K562 (cell line): ENCODE data around the gene ENDOV. TPM values are rescaled to one million over a fixed set of nuclear protein-coding genes. Genes with fewer than 3 reads are reported as not detected.

Source experiments
- ATAC-seq: fragments of 200-7000 bp; cut with Tn5 transposase; 3 replicates; pipeline ENCODE4 v1.9.1; 2020; ENCODE audit warnings: moderate library complexity
- BruUV-seq: library from RNA; stranded (reverse); fragments of 400-500 nt; replicated peaks from 2 replicates; lab custom pipeline; 2021; lab: Mats Ljungman, UMichigan
- CTCF ChIA-PET: fragments of 300-600 bp; formaldehyde crosslinking; extraction: SDS; loops from one replicate; lab custom pipeline; 2021; ENCODE audit warnings: low intra/inter-chr PET ratio; lab: Yijun Ruan, JAX
- POLR2A ChIA-PET: fragments of 300-600, 350-650 bp; sonication (Branson Sonifier 250); formaldehyde crosslinking; extraction: SDS; loops from one replicate; lab custom pipeline; 2021; ENCODE audit warnings: antibody characterized with exemption, inconsistent platforms; lab: Yijun Ruan, JAX
- DNase-seq, 4 experiments: peaks; one replicate each; pipeline versions ENCODE4 v3.0.0 to v3.0.0-alpha.2; 2011 to 2018; ENCODE audit warnings: low spot score in 3 of 4, mixed read lengths in 3 of 4; ENCODE audit errors: extremely low read depth in 1 of 4
- FAIRE-seq: peaks from 2 replicates; lab custom pipeline; 2011; peaks lifted over from hg19 to GRCh38; lab: Jason Lieb, UNC
- H2AFZ ChIP-seq: 2 replicates; pipeline ENCODE4 v1.6.0; 2011; ENCODE audit warnings: low read depth, low read length, control low read depth, inconsistent platforms
- H3K27ac ChIP-seq: fragments of 200-600 bp; 3 replicates; pipeline ENCODE4 v1.8.0; 2011; ENCODE audit warnings: low read depth, mild to moderate bottlenecking, control low read depth, inconsistent platforms, low read length, moderate library complexity, mixed read lengths; ENCODE audit errors: extremely low read depth
- H3K27me3 ChIP-seq, 2 experiments: fragments of 300-600 bp in 1 of 2; 2 replicates in 1 of 2; 3 replicates in 1 of 2; pipeline versions ENCODE4 v1.6.0 to v1.8.0; 2011; ENCODE audit warnings: inconsistent platforms in 2 of 2, low read length in 2 of 2, mild to moderate bottlenecking in 1 of 2, mixed read lengths in 1 of 2, moderate library complexity in 1 of 2; ENCODE audit not compliant: control insufficient read depth in 2 of 2, insufficient read depth in 2 of 2
- H3K36me3 ChIP-seq: fragments of 300-600 bp; 3 replicates; pipeline ENCODE4 v1.8.0; 2011; ENCODE audit warnings: mild to moderate bottlenecking, low read length, inconsistent platforms; ENCODE audit not compliant: control insufficient read depth, insufficient read depth
- H3K4me1 ChIP-seq, 2 experiments: fragments of 200-600 bp in 1 of 2; replicated peaks in 1 of 2; 2 replicates in 1 of 2; 3 replicates in 1 of 2; pipeline versions ENCODE4 v1.5.1 to v1.8.0; 2011; ENCODE audit warnings: inconsistent platforms in 2 of 2, low read length in 2 of 2, mild to moderate bottlenecking in 1 of 2, mixed read lengths in 1 of 2, moderate library complexity in 1 of 2; ENCODE audit not compliant: control insufficient read depth in 2 of 2, insufficient read depth in 2 of 2
- H3K4me2 ChIP-seq: 2 replicates; pipeline ENCODE4 v1.6.1; 2011; ENCODE audit warnings: low read length, control low read depth, inconsistent platforms, mixed read lengths; ENCODE audit not compliant: insufficient read depth
- H3K4me3 ChIP-seq: fragments of 200-600 bp; sonication (generic), shearing (Covaris generic); 2 replicates; pipeline ENCODE4 v1.5.1; 2016; ENCODE audit warnings: control low read depth, inconsistent platforms
- H3K79me2 ChIP-seq: fragments of 200-600 bp; 3 replicates; pipeline ENCODE4 v1.8.0; 2011; ENCODE audit warnings: low read length, inconsistent platforms; ENCODE audit not compliant: control insufficient read depth, insufficient read depth
- H3K9ac ChIP-seq, 2 experiments: 2 replicates each; pipeline versions ENCODE4 v1.6.0 to v1.6.1; 2011; ENCODE audit warnings: low read depth in 2 of 2, low read length in 2 of 2, control low read depth in 1 of 2, inconsistent platforms in 1 of 2, mild to moderate bottlenecking in 1 of 2, mixed read lengths in 1 of 2; ENCODE audit not compliant: insufficient read depth in 1 of 2
- H3K9me1 ChIP-seq: one replicate; pipeline ENCODE4 v1.6.0; 2011; ENCODE audit warnings: inconsistent platforms, mild to moderate bottlenecking, low read length, moderate library complexity; ENCODE audit not compliant: control insufficient read depth, insufficient read depth
- H3K9me3 ChIP-seq: replicated peaks from 2 replicates; pipeline ENCODE4 v1.5.1; 2011; ENCODE audit warnings: low read depth, low read length, inconsistent platforms; ENCODE audit not compliant: control insufficient read depth, insufficient read depth
- H4K20me1 ChIP-seq: replicated peaks from 2 replicates; pipeline ENCODE4 v1.6.1; 2011; ENCODE audit warnings: low read length, inconsistent platforms, mixed read lengths; ENCODE audit not compliant: control insufficient read depth, insufficient read depth
- BRCA1 ChIP-seq, 2 experiments: fragments of 450-650 bp in 1 of 2; sonication (generic) in 1 of 2; formaldehyde crosslinking in 1 of 2; IDR thresholded peaks; 2 replicates each; pipeline versions ENCODE4 v1.5.0 to v1.6.1; 2017 to 2020; ENCODE audit warnings: mild to moderate bottlenecking in 1 of 2, missing genetic modification reagents in 1 of 2
- CBX3 ChIP-seq, 2 experiments: IDR thresholded peaks; 1 replicate in 1 of 2; 2 replicates in 1 of 2; pipeline ENCODE4 v1.6.1; 2012; ENCODE audit warnings: inconsistent platforms in 2 of 2, low read length in 2 of 2, borderline replicate concordance in 1 of 2, control low read depth in 1 of 2
- KLF13 ChIP-seq: fragments of 450-650 bp; IDR thresholded peaks from 2 replicates; pipeline ENCODE4 v1.6.1; 2016; ENCODE audit warnings: missing genetic modification characterization, low read depth, mild to moderate bottlenecking, missing compliant biosample characterization, moderate library complexity, borderline replicate concordance
- MYC ChIP-seq, 2 experiments: fragments of 250-450 bp in 1 of 2; sonication (Bioruptor Pico) in 1 of 2; IDR thresholded peaks; 2 replicates each; pipeline versions ENCODE4 v1.5.1 to v1.6.1; 2012 to 2021; ENCODE audit warnings: low read depth in 2 of 2, borderline replicate concordance in 1 of 2, improper control_type of control experiment in 1 of 2, low read length in 1 of 2, mild to moderate bottlenecking in 1 of 2, moderate library complexity in 1 of 2
- RBBP5 ChIP-seq: fragments of 200-600 bp; sonication (generic); IDR thresholded peaks from 2 replicates; pipeline ENCODE4 v1.6.1; 2012; ENCODE audit warnings: borderline replicate concordance, mild to moderate bottlenecking, low read length, control low read depth, inconsistent platforms; ENCODE audit not compliant: insufficient read depth, poor library complexity, severe bottlenecking
- TARDBP ChIP-seq: fragments of 450-650 bp; IDR thresholded peaks from 2 replicates; pipeline ENCODE4 v1.6.1; 2016
- TEAD1 ChIP-seq, 2 experiments: fragments of 450-650 bp in 1 of 2; sonication (generic) in 1 of 2; formaldehyde crosslinking; IDR thresholded peaks; 2 replicates each; pipeline versions ENCODE4 v1.4.0 to v1.8.0; 2020 to 2022; ENCODE audit warnings: mild to moderate bottlenecking in 2 of 2, missing genetic modification reagents in 1 of 2
- ZNF263 ChIP-seq: sonication (generic); formaldehyde crosslinking; IDR thresholded peaks from 2 replicates; pipeline ENCODE4 v1.8.0; 2022; ENCODE audit warnings: mild to moderate bottlenecking, missing genetic modification reagents, borderline replicate concordance
- ZNF408 ChIP-seq: fragments of 250-450 bp; sonication (Bioruptor Pico); IDR thresholded peaks from 2 replicates; pipeline ENCODE4 v1.4.0; 2020; ENCODE audit warnings: low read depth, mild to moderate bottlenecking, moderate library complexity
- WGBS: fragments of 100-300 bp; shearing (Covaris generic); methylation state at CpG from one replicate; pipeline ENCODE4 v1.1.6; 2016; ENCODE audit warnings: low coverage, mixed read lengths; ENCODE audit not compliant: insufficient coverage; ENCODE audit errors: missing lambda C conversion rate; 5-methylcytosine and 5-hydroxymethylcytosine counted together
- in situ Hi-C: fragments of 300-500 bp; cut with MboI; formaldehyde crosslinking; loops from 4 replicates; pipeline ENCODE4 v1.15.0; 2018; ENCODE audit warnings: inconsistent platforms, mixed read lengths
- intact Hi-C: fragments of 100-400 bp; cut with micrococcal nuclease; formaldehyde crosslinking; loops from 2 replicates; pipeline ENCODE4 v1.14.2; 2022
- polyA plus RNA-seq, 8 experiments: library from polyadenylated mRNA; depleted of rRNA in 4 of 8; stranded (reverse) in 5 of 8; unstranded in 3 of 8; fragments of >200 nt; fragmentation: Nextera tagmentation in 2 of 8; fragmentation: Illumina TruSeq in 1 of 8; extraction: Ambion mirVana in 2 of 8; extraction: Trizol in 1 of 8; gene quantifications; 2 replicates each; pipeline versions ENCODE4 v1.2.1 to v1.2.3, GENCODE V29; 2011 to 2014; ENCODE audit warnings: inconsistent platforms in 1 of 8, missing spikeins in 1 of 8
- total RNA-seq, 7 experiments: library from RNA; depleted of rRNA in 6 of 7; stranded (reverse); fragments of >200 nt in 6 of 7; fragmentation: Illumina TruSeq in 2 of 7; extraction: Trizol in 2 of 7; gene quantifications; 2 replicates each; pipeline versions ENCODE4 v1.2.1 to v1.2.3, GENCODE V29; 2011 to 2021; ENCODE audit warnings: low replicate concordance in 1 of 7
- TF ChIP-seq, protein P1 (sequence below): fragments of 450-650 bp; IDR thresholded peaks from 2 replicates; pipeline ENCODE4 v1.6.1; 2018; ENCODE audit warnings: mild to moderate bottlenecking, low read depth; ENCODE audit not compliant: partially characterized antibody

ENDOV gene
- total and polyA plus RNA-seq, 9 of the 15 experiments (the other 6 are each of a cell fraction or from before 2014, with no cell fraction given): 1.2 to 8.2 (median 3.7) TPM

- Histone ChIP-seq H3K9me3 (no peaks in the 10 kb centered on the region), H3K4me2 (no peak overlapping the region), H3K4me3 (no peak overlapping the region), H3K27ac (no peak overlapping the region), H3K4me1 (peaks cover 0 to 33% of the 10 kb centered on the region in 2 experiments; a peak in 3 of 5 replicates), H3K36me3 (no peaks in the 10 kb centered on the region), H2AFZ (no peak overlapping the region), H3K79me2 (no peaks in the 10 kb centered on the region), H3K9ac (no peak overlapping the region), H4K20me1 (0 out of 2 replicates have a peak, but pooled peaks cover 5% of the 10 kb centered on the region)
- peak in 1 of 4 experiments; percentile 33 for DNase-seq
- FAIRE-seq: no peak
- ATAC-seq: peak; percentile 41; the same call in 2 of the 3 replicates
- POLR2A ChIA-PET: interaction anchor here (0.6 kb wide), 1 partner anchor 30 kb away, joined by 4 read pairs; no protein-coding TSS in a partner anchor
- in situ Hi-C loops: no loop called here
- 2% methylated on average over 14 of the region's 16 CpGs for WGBS
- TF ChIP-seq ZNF263 (CRISPR knock-in tag): 0 out of 2 replicates have a peak, but pooled peaks have one; percentile 15
- TF ChIP-seq MYC (IDR thresholded peaks at IDR 0.05; ENCODE audit: low read depth, low read length): no peak
- TF ChIP-seq MYC (CRISPR knock-in tag; IDR thresholded peaks at IDR 0.05; ENCODE audit: borderline replicate concordance, low read depth): no peak
- TF ChIP-seq, all 486 proteins: peak for 1
- peaks cover 7 to 82% of the 10 kb centered on the region in 2 experiments; a peak in 4 of 5 replicates for H3K27me3 ChIP-seq
- BruUV-seq: no TSS peak
- intact Hi-C loops: no loop called here
- no peaks in the 10 kb centered on the region for H3K9me1 ChIP-seq
- CTCF ChIA-PET: no interaction called here
Observed at GRCh38 chr17:80482555-80483308, 67.8 kb downstream of the ENDOV start.

- 0 out of 2 replicates have a peak, but pooled peaks cover 5% of the 10 kb centered on the region for H4K20me1 ChIP-seq
- ATAC-seq: no peak
- no peaks in the 10 kb centered on the region for H3K9me3 ChIP-seq
- no peaks in the 10 kb centered on the region for H3K36me3 ChIP-seq
- WGBS: 1% methylated on average over 10 of the region's 10 CpGs
- POLR2A ChIA-PET: no interaction called here
- no TSS peak for BruUV-seq
- FAIRE-seq: no peak
- DNase-seq: no peak
- intact Hi-C loops: no loop called here
- H3K4me2 ChIP-seq: no peak overlapping the region
- peaks cover 0 to 18% of the 10 kb centered on the region in 2 experiments; a peak in 3 of 5 replicates for H3K4me1 ChIP-seq
- no peak overlapping the region for H2AFZ ChIP-seq
- no peak overlapping the region for H3K9ac ChIP-seq
- in situ Hi-C loops: no loop called here
- CTCF ChIA-PET: no interaction called here
- H3K79me2 ChIP-seq: no peaks in the 10 kb centered on the region
- H3K9me1 ChIP-seq: no peaks in the 10 kb centered on the region
- H3K27ac ChIP-seq: no peak overlapping the region
- H3K27me3 ChIP-seq: peaks cover 0 to 65% of the 10 kb centered on the region in 2 experiments; a peak in 4 of 5 replicates
- H3K4me3 ChIP-seq: no peak overlapping the region
- no peak for TF ChIP-seq KLF13 (tag)
- no peak for TF ChIP-seq BRCA1 (IDR thresholded peaks at IDR 0.05)
- TF ChIP-seq BRCA1 (CRISPR knock-in tag; IDR thresholded peaks at IDR 0.05): no peak
- no peak for TF ChIP-seq ZNF408
- TF ChIP-seq TARDBP: no peak
- TF ChIP-seq, protein P1, sequence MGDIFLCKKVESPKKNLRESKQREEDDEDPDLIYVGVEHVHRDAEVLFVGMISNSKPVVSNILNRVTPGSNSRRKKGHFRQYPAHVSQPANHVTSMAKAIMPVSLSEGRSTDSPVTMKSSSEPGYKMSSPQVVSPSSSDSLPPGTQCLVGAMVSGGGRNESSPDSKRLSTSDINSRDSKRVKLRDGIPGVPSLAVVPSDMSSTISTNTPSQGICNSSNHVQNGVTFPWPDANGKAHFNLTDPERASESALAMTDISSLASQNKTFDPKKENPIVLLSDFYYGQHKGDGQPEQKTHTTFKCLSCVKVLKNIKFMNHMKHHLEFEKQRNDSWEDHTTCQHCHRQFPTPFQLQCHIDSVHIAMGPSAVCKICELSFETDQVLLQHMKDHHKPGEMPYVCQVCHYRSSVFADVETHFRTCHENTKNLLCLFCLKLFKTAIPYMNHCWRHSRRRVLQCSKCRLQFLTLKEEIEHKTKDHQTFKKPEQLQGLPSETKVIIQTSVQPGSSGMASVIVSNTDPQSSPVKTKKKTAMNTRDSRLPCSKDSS: no peak
- TF ChIP-seq CBX3 (IDR thresholded peaks at IDR 0.05; ENCODE audit: borderline replicate concordance in 1 of 2, low read length in 2 of 2): no peak
- no peak for TF ChIP-seq RBBP5
- TF ChIP-seq TEAD1 (CRISPR knock-in tag; IDR thresholded peaks at IDR 0.05): no peak
Observed at GRCh38 chr17:80485846-80486245, 70.9 kb downstream of the ENDOV start.
